SU-DHL-6 (cell line): ENCODE results near the gene RAB38.

ENCODE experiments used
- H2AFZ ChIP-seq: fragments of 200-600 bp; sonication (generic); 2 replicates; pipeline ENCODE4 v1.6.1; 2014; ENCODE audit warnings: low read depth, mild to moderate bottlenecking, moderate library complexity, mixed read lengths, antibody characterized with exemption, low read length; ENCODE audit not compliant: severe bottlenecking
- H3F3A ChIP-seq: fragments of 200-600 bp; shearing (Covaris generic); 2 replicates; pipeline ENCODE4 v1.6.0; 2016; ENCODE audit warnings: antibody characterized with exemption, mild to moderate bottlenecking; ENCODE audit not compliant: insufficient read depth
- H3K27ac ChIP-seq: fragments of 200-600 bp; sonication (generic); 2 replicates; pipeline ENCODE4 v1.5.1; 2016; ENCODE audit warnings: low read depth, mild to moderate bottlenecking, low read length, moderate library complexity, mixed read lengths
- H3K27me3 ChIP-seq: fragments of 200-600 bp; sonication (generic), shearing (Covaris generic); 2 replicates; pipeline ENCODE4 v1.6.0; 2014; ENCODE audit warnings: mild to moderate bottlenecking, low read length
- H3K36me3 ChIP-seq: fragments of 200-600 bp; sonication (generic); 2 replicates; pipeline ENCODE4 v1.6.1; 2014; ENCODE audit warnings: mild to moderate bottlenecking, low read length, mixed read lengths
- H3K4me2 ChIP-seq: fragments of 300-600, 200-600 bp; shearing (Covaris generic), sonication (generic); 2 replicates; pipeline ENCODE4 v1.6.0; 2014; ENCODE audit warnings: low read length, low read depth, mild to moderate bottlenecking; ENCODE audit not compliant: poor library complexity, severe bottlenecking
- H3K4me3 ChIP-seq: fragments of 200-600 bp; sonication (generic); 2 replicates; pipeline ENCODE4 v1.5.1; 2014; ENCODE audit warnings: antibody characterized with exemption, low read length, mild to moderate bottlenecking, mixed read lengths; ENCODE audit not compliant: insufficient read depth, poor library complexity, severe bottlenecking
- H3K79me2 ChIP-seq: fragments of 200-600 bp; sonication (generic); 2 replicates; pipeline ENCODE4 v1.6.1; 2014; ENCODE audit warnings: mild to moderate bottlenecking, low read length, moderate library complexity; ENCODE audit not compliant: insufficient read depth
- H3K9ac ChIP-seq: fragments of 200-600 bp; sonication (generic); 2 replicates; pipeline ENCODE4 v1.7.0; 2014; ENCODE audit warnings: mild to moderate bottlenecking, low read length
- H3K9me2 ChIP-seq: fragments of 200-600 bp; sonication (generic); replicated peaks from 2 replicates; pipeline ENCODE4 v1.6.1; 2014; ENCODE audit warnings: low read length; ENCODE audit not compliant: insufficient read depth
- H3K9me3 ChIP-seq: fragments of 200-600 bp; sonication (generic); 2 replicates; pipeline ENCODE4 v1.6.1; 2014; ENCODE audit warnings: low read length, mixed read lengths; ENCODE audit not compliant: insufficient read depth
- H4K20me1 ChIP-seq: fragments of 200-600 bp; sonication (generic); 2 replicates; pipeline ENCODE4 v1.6.1; 2014; ENCODE audit warnings: low read depth, mild to moderate bottlenecking, antibody characterized with exemption, low read length, moderate library complexity, mixed read lengths
- EZH2phosphoT487 ChIP-seq: fragments of 200-600 bp; sonication (generic), shearing (Covaris generic); conservative IDR thresholded peaks from 2 replicates; pipeline ENCODE4 v1.6.1; 2018; ENCODE audit warnings: mild to moderate bottlenecking, antibody characterized with exemption, low read length, moderate library complexity, mixed read lengths
- TF ChIP-seq, protein P1 (sequence below): fragments of 200-600 bp; sonication (generic); IDR thresholded peaks from one replicate; pipeline ENCODE4 v1.5.1; 2017; ENCODE audit warnings: antibody characterized with exemption, mild to moderate bottlenecking, low read length, moderate library complexity; ENCODE audit not compliant: insufficient read depth, poor library complexity, severe bottlenecking

Gene RAB38

DNA sequence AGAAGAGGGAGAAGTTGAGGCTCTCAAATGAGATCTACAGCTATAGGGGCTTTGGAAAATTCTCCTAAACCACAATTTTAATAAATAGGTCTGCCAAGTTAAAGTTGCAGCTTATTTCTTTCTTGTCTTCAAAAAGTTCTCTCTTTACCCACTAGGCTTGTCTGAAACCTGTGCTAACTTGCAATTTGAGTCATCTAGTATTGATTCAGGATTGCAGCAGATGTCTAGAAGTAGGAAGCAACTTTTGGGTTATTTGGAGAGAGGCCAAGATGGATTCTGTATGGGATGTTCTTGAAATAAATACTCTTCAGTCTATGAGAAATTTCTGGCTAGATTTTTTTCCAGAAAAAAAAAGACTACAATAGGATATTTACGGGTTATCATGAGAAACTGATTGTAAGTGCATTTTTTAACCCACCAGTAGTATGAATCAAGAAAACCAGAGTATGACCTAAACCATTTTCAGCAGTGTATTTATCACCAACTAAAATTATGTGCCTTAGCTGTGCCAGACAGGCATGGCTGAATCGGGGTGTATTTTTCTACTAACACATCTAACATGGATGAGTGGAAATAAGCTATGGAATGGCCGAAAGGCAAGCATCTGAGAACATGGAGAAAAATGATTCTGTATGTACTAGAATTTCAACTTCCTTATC is 4.9 kb upstream of the RAB38 start:
- Histone ChIP-seq H3K4me2 (no peak overlapping the region), H3K79me2 (no peaks in the 10 kb centered on the region), H3K9me3 (no peaks in the 10 kb centered on the region), H3K9ac (no peak overlapping the region), H3K27ac (no peak overlapping the region), H3K4me3 (no peak overlapping the region), H2AFZ (no peak overlapping the region), H3F3A (no peaks in the 10 kb centered on the region), H4K20me1 (no peaks in the 10 kb centered on the region), H3K9me2 (no peaks in the 10 kb centered on the region), H3K36me3 (no peaks in the 10 kb centered on the region), H3K27me3 (no peaks in the 10 kb centered on the region)
- TF ChIP-seq EZH2phosphoT487, result no peak
- TF ChIP-seq, protein P1, sequence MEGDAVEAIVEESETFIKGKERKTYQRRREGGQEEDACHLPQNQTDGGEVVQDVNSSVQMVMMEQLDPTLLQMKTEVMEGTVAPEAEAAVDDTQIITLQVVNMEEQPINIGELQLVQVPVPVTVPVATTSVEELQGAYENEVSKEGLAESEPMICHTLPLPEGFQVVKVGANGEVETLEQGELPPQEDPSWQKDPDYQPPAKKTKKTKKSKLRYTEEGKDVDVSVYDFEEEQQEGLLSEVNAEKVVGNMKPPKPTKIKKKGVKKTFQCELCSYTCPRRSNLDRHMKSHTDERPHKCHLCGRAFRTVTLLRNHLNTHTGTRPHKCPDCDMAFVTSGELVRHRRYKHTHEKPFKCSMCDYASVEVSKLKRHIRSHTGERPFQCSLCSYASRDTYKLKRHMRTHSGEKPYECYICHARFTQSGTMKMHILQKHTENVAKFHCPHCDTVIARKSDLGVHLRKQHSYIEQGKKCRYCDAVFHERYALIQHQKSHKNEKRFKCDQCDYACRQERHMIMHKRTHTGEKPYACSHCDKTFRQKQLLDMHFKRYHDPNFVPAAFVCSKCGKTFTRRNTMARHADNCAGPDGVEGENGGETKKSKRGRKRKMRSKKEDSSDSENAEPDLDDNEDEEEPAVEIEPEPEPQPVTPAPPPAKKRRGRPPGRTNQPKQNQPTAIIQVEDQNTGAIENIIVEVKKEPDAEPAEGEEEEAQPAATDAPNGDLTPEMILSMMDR, result no peak

DNA sequence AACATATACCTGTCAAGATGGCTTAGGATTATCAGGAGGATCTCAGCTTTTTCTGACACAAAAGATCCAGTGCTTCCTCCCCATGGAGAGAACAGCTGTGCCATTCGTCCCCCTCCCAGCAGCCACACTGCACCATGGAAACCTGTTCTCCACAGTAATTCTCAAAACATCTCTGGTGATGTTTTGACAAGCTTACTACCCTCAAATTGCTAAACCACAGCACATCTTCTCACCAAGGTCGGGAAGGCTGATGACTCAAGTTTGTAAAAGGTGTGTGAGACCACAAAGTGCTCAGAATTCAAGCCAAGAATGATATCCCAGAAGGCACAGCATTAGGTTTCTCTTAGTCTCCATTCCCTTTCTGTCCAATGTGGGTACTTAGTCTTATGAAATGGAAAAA is 3.9 kb upstream of the RAB38 start:
- Histone ChIP-seq H3K9me2 (no peaks in the 10 kb centered on the region), H3K4me3 (no peak overlapping the region), H3K9me3 (no peaks in the 10 kb centered on the region), H3K79me2 (no peaks in the 10 kb centered on the region), H3K9ac (no peak overlapping the region), H3K27me3 (no peaks in the 10 kb centered on the region), H3K36me3 (no peaks in the 10 kb centered on the region), H3K27ac (no peak overlapping the region), H4K20me1 (no peaks in the 10 kb centered on the region), H3F3A (no peaks in the 10 kb centered on the region), H3K4me2 (no peak overlapping the region), H2AFZ (no peak overlapping the region)
- TF ChIP-seq, protein P1, result no peak
- no peak for TF ChIP-seq EZH2phosphoT487

DNA sequence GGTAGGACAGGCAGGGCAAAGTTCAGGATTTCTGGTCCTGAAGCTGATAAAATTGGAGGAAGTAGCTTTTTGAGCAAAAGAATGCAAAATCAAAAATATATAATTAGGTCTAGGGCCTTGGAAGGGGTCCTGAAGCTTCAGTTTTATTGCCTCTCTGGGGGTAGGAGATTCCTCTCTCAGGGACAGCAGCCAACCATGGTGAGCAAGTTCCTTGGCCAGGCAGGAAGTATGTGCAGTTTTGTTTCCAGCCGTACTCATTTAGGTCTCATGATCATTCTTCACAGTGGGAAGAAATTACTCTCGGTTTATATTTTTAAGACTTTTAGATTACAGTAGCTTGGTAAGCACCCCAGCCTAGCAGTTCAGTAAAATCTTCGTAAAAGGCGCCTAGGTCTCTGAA is 2.9 kb upstream of the RAB38 start:
- Histone ChIP-seq H3K36me3 (no peaks in the 10 kb centered on the region), H3K79me2 (no peaks in the 10 kb centered on the region), H3K9me2 (no peaks in the 10 kb centered on the region), H3K4me2 (no peak overlapping the region), H3K9me3 (no peaks in the 10 kb centered on the region), H4K20me1 (no peaks in the 10 kb centered on the region), H3K4me3 (no peak overlapping the region), H3K27me3 (no peaks in the 10 kb centered on the region), H3K9ac (no peak overlapping the region), H2AFZ (no peak overlapping the region), H3K27ac (no peak overlapping the region), H3F3A (no peaks in the 10 kb centered on the region)
- TF ChIP-seq, protein P1, result no peak
